Mammary epithelial cell (primary cell): Measurements from ENCODE around the gene SV2B.

Experiments used
- EZH2 ChIP-seq: IDR thresholded peaks from 2 replicates; pipeline ENCODE4 v1.6.1; 2012; ENCODE audit warnings: low read length, inconsistent platforms, borderline replicate concordance
- TF ChIP-seq, protein P1 (sequence below), 2 donors: IDR thresholded peaks in 1 of 2; conservative IDR thresholded peaks in 1 of 2; 2 replicates each; pipeline ENCODE4 v1.5.1; 2011 to 2012; ENCODE audit warnings: inconsistent platforms in 2 of 2, low read length in 2 of 2, mild to moderate bottlenecking in 2 of 2, control low read depth in 1 of 2, low read depth in 1 of 2; ENCODE audit not compliant: insufficient read depth in 1 of 2; ENCODE audit errors: extremely low read depth in 1 of 2

DNA sequence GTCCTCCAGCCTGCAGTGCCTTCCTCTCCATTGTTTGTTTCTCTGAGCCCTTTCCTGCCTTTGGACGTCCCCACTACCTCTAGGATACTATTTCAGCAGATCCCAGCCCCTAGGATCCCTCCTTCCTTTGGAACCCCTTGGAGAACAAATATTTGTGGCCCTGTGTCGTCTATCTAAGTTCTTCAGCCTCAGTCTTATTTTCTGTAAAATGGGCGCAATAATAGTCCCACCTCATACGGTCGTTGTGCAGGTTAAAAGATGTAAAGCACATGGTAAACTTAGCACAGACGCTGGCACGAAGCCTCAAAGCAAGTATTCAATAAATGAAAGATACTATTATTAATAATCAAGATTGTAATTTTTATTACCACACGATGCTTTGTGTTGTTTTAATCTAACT lies 122.0 kb downstream of the SV2B start:
- TF ChIP-seq, protein P1, sequence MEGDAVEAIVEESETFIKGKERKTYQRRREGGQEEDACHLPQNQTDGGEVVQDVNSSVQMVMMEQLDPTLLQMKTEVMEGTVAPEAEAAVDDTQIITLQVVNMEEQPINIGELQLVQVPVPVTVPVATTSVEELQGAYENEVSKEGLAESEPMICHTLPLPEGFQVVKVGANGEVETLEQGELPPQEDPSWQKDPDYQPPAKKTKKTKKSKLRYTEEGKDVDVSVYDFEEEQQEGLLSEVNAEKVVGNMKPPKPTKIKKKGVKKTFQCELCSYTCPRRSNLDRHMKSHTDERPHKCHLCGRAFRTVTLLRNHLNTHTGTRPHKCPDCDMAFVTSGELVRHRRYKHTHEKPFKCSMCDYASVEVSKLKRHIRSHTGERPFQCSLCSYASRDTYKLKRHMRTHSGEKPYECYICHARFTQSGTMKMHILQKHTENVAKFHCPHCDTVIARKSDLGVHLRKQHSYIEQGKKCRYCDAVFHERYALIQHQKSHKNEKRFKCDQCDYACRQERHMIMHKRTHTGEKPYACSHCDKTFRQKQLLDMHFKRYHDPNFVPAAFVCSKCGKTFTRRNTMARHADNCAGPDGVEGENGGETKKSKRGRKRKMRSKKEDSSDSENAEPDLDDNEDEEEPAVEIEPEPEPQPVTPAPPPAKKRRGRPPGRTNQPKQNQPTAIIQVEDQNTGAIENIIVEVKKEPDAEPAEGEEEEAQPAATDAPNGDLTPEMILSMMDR (conservative IDR thresholded peaks at IDR 0.05 in 1 of 2, IDR thresholded peaks at IDR 0.05 in 1 of 2; ENCODE audit: extremely low read depth in 1 of 2, insufficient read depth in 1 of 2, low read depth in 1 of 2, low read length in 2 of 2), result no peak
- TF ChIP-seq EZH2, result no peak
